CD8-positive, alpha-beta memory T cell (primary cell): Measurements from ENCODE around the gene NMB. TPM values are rescaled to one million over a fixed set of nuclear protein-coding genes. Genes with fewer than 3 reads are reported as not detected.
A peak's percentile ranks its signal among the peaks of the same experiment; 100 is the strongest.

Experiments used
- CTCF ChIA-PET: fragments of 350-600 bp; sonication (Branson Sonifier 250); formaldehyde crosslinking; loops from one replicate; lab custom pipeline; 2021; ENCODE audit warnings: antibody characterized with exemption; lab: Charles Lee
- POLR2A ChIA-PET: fragments of 350-600 bp; sonication (Branson Sonifier 250); formaldehyde crosslinking; loops from one replicate; lab custom pipeline; 2021; ENCODE audit warnings: antibody characterized with exemption; lab: Charles Lee
- DNase-seq, 5 donors: peaks; one replicate each; pipeline versions ENCODE4 v3.0.0 to v3.0.0-alpha.2; 2020 to 2022; ENCODE audit warnings: mixed read lengths in 1 of 5
- H3K27ac ChIP-seq: one replicate; pipeline ENCODE4 v1.7.0; 2013; ENCODE audit warnings: low read depth, mild to moderate bottlenecking, low read length, moderate library complexity
- H3K27me3 ChIP-seq: 2 replicates; pipeline ENCODE4 v1.7.0; 2013; ENCODE audit warnings: low read length, mild to moderate bottlenecking; ENCODE audit not compliant: insufficient read depth, poor library complexity, severe bottlenecking
- H3K36me3 ChIP-seq: 2 replicates; pipeline ENCODE4 v1.7.0; 2013; ENCODE audit warnings: mild to moderate bottlenecking, low read length, moderate library complexity; ENCODE audit not compliant: insufficient read depth
- H3K4me1 ChIP-seq: 2 replicates; pipeline ENCODE4 v1.7.0; 2013; ENCODE audit warnings: mild to moderate bottlenecking, low read length, moderate library complexity; ENCODE audit not compliant: insufficient read depth
- H3K4me3 ChIP-seq: 2 replicates; pipeline ENCODE4 v1.7.0; 2013; ENCODE audit warnings: mild to moderate bottlenecking, low read length
- H3K9me3 ChIP-seq: 2 replicates; pipeline ENCODE4 v1.7.0; 2013; ENCODE audit warnings: mild to moderate bottlenecking, low read length
- H3K27ac Mint-ChIP-seq, 8 donors: one replicate each; pipeline ENCODE4 v1.8.0; 2020 to 2021; ENCODE audit warnings: mixed read lengths in 8 of 8, mild to moderate bottlenecking in 6 of 8, inconsistent platforms in 3 of 8, moderate library complexity in 3 of 8
- H3K27me3 Mint-ChIP-seq, 2 donors: one replicate each; pipeline ENCODE4 v1.8.0; 2020 to 2021; ENCODE audit warnings: mixed read lengths in 2 of 2, mild to moderate bottlenecking in 1 of 2, moderate library complexity in 1 of 2
- H3K36me3 Mint-ChIP-seq, 3 donors: one replicate each; pipeline ENCODE4 v1.8.0; 2020 to 2021; ENCODE audit warnings: mixed read lengths in 3 of 3, inconsistent platforms in 1 of 3, mild to moderate bottlenecking in 1 of 3
- H3K4me1 Mint-ChIP-seq, 3 donors: one replicate each; pipeline ENCODE4 v1.8.0; 2020 to 2021; ENCODE audit warnings: mixed read lengths in 3 of 3, inconsistent platforms in 1 of 3, mild to moderate bottlenecking in 1 of 3
- H3K4me3 Mint-ChIP-seq, 7 donors: one replicate each; pipeline ENCODE4 v1.8.0; 2020 to 2021; ENCODE audit warnings: mixed read lengths in 7 of 7, mild to moderate bottlenecking in 6 of 7, moderate library complexity in 4 of 7, inconsistent platforms in 2 of 7
- H3K9me3 Mint-ChIP-seq, 5 donors: one replicate each; pipeline ENCODE4 v1.8.0; 2020 to 2022; ENCODE audit warnings: mixed read lengths in 5 of 5, mild to moderate bottlenecking in 3 of 5, moderate library complexity in 2 of 5, inconsistent platforms in 1 of 5
- polyA plus RNA-seq: library from polyadenylated mRNA; unstranded; fragments of 300-500 nt; fragmentation: Illumina TruSeq; gene quantifications from one replicate; pipeline ENCODE4 v1.2.3, GENCODE V29; 2021
- total RNA-seq, 2 experiments: library from RNA; stranded (reverse); gene quantifications; one replicate each; pipeline ENCODE4 v1.2.3, GENCODE V29; 2021

NMB gene, protein sequence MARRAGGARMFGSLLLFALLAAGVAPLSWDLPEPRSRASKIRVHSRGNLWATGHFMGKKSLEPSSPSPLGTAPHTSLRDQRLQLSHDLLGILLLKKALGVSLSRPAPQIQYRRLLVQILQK
- 1 to 10 TPM; 3.6 to 5.2 TPM for total RNA-seq
- polyA plus RNA-seq = 3.9 TPM

DNA sequence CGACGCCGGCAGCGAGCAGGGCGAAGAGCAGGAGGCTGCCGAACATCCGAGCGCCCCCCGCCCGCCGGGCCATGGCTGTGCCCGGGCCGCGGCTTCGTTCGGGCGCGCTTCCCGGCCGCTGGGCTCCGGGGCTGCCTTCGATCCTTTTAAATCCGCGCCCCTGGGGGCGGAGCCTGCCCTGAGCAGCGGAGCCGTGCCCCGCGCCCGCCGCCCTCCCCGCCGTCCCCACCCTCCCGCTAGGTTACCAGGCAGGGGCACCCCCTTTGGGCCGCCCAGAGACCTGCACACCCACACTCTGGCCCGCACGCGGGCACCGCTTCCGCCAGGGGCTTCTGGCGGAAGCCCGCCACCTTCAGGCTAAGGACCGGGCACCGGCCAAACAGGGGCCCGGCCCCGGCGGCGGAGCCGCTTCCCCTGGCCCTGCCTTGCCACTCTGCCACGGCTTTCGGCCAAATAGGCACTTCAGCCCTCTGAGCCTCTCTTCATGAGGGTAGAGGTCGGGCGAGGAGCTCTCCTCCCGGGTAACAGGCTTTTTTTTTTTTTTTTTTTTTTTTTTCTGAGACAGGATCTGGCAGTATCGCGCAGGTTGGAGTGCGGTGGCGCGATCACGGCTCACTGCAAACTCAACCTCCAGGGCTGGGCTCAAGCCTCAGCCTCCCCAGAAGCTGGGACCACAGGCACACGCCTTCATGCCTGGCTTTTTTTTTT is at the start of gene NMB:
NMB (minus strand) TSS at position 120 of the 708 bp plus-strand sequence; CDS start at position 73, 47 bp downstream.
- H3K4me3 Mint-ChIP-seq = peak within 1 kb of the TSS; percentile 73 to 94 (median 80)
- Histone ChIP-seq H3K27ac (peak within 1 kb of the TSS; percentile 68), H3K27me3 (no peaks in the 10 kb centered on the region), H3K9me3 (no peaks in the 10 kb centered on the region), H3K4me1 (peaks cover 25% of the 10 kb centered on the region), H3K36me3 (no peaks in the 10 kb centered on the region), H3K4me3 (peak within 1 kb of the TSS; percentile 64)
- peak; percentile 81 to 91 (median 86) for DNase-seq
- peaks cover 30 to 49% (median 47%) of the 10 kb centered on the region in 3 donors for H3K4me1 Mint-ChIP-seq
- H3K27me3 Mint-ChIP-seq = peaks cover 0 to 2% of the 10 kb centered on the region in 2 donors
- peaks cover 0 to 7% (median 1%) of the 10 kb centered on the region in 3 donors for H3K36me3 Mint-ChIP-seq
- ChIA-PET POLR2A (interaction anchor here (0.5 to 1.2 kb wide), 17 partner anchors 11 to 323 kb away, joined by 3 to 11 read pairs (median 4); partner anchors contain the start of genes SEC11A and ZSCAN2), CTCF (interaction anchor here (0.7 to 2.7 kb wide), 16 partner anchors 9 to 270 kb away, joined by 3 to 17 read pairs (median 4); partner anchors contain the start of genes SEC11A and ZSCAN2)
- H3K27ac Mint-ChIP-seq = peak within 1 kb of the TSS; percentile 29 to 91 (median 79)
- no peaks in the 10 kb centered on the region for H3K9me3 Mint-ChIP-seq

DNA sequence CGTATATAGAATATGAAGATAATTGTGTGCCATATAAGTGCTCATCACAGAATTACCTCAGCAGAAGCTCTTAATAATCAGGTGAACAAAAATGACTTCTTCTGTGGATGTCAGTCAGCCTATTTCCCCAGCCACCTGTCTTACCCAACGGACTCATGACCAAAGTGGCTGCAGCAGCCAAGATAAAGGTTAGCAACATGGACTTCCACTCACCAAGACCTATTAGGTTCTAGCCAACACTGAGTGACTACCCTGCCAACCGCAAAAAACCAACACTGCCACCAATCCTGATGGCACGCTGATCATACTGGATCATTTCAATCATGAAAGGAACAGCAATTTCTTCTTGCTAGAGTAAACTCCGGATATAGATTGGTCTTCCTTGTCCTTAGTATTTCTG is 45.8 kb upstream of the NMB start:
- DNase-seq = no peak
- Mint-ChIP-seq H3K9me3 (no peaks in the 10 kb centered on the region), H3K4me1 (peaks cover 56 to 76% (median 76%) of the 10 kb centered on the region in 3 donors), H3K27me3 (peaks cover 0 to 2% of the 10 kb centered on the region in 2 donors), H3K27ac (peak overlapping the region in 7 of 8 donors; percentile 1 to 47 (median 22)), H3K4me3 (no peak overlapping the region), H3K36me3 (peaks cover 0 to 34% (median under 1%) of the 10 kb centered on the region in 3 donors)
- H3K27me3 ChIP-seq = no peaks in the 10 kb centered on the region
- no peak overlapping the region for H3K4me3 ChIP-seq
- ChIA-PET CTCF (interaction anchor here (0.9 to 1.3 kb wide), 2 partner anchors 27 to 32 kb away, joined by 3 read pairs; no protein-coding TSS in a partner anchor), POLR2A (no interaction called here)
- no peaks in the 10 kb centered on the region for H3K9me3 ChIP-seq
- peaks cover 36% of the 10 kb centered on the region for H3K4me1 ChIP-seq
- no peak overlapping the region for H3K27ac ChIP-seq
- no peaks in the 10 kb centered on the region for H3K36me3 ChIP-seq

DNA sequence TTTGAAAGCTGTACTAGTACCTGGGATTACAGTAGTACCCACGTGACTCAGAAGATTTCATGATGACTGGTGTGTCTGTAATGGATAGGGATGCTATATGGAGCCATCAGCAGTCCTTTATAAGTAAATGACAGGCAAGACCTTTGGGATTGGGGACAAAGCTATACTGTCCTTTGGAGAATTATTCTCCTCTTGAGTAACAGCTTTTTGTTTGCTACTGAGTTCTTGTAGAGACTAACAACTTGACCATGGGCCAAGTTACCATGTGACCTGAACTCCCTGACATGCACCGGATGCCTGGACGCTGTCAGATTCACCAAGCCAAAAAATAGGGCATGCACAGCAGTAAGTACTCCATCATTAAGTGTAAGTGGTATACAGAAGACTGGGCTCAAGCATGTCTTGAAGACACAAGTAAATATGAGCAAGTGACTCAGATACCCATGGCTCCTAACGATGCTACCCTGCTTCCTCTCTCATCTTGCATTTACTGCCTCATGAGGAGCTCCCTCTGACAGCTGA is 45.0 kb upstream of the NMB start:
- peaks cover 44% of the 10 kb centered on the region for H3K4me1 ChIP-seq
- no peak for DNase-seq
- ChIA-PET CTCF (interaction anchor here (1.0 to 1.3 kb wide), 2 partner anchors 33 to 46 kb away, joined by 3 to 4 read pairs; no protein-coding TSS in a partner anchor), POLR2A (interaction anchor here (0.6 to 1.0 kb wide), 3 partner anchors 33 to 113 kb away, joined by 3 to 5 read pairs (median 3); no protein-coding TSS in a partner anchor)
- no peaks in the 10 kb centered on the region for H3K27me3 ChIP-seq
- Mint-ChIP-seq H3K9me3 (no peaks in the 10 kb centered on the region), H3K27me3 (peaks cover 0 to 2% of the 10 kb centered on the region in 2 donors), H3K4me3 (no peak overlapping the region), H3K4me1 (peaks cover 60 to 77% (median 76%) of the 10 kb centered on the region in 3 donors), H3K27ac (peak overlapping the region in 6 of 8 donors; percentile 3 to 36 (median 4)), H3K36me3 (peaks cover 0 to 26% (median 0%) of the 10 kb centered on the region in 3 donors)
- no peak overlapping the region for H3K27ac ChIP-seq
- H3K9me3 ChIP-seq = no peaks in the 10 kb centered on the region
- H3K4me3 ChIP-seq = no peak overlapping the region
- H3K36me3 ChIP-seq = no peaks in the 10 kb centered on the region

DNA sequence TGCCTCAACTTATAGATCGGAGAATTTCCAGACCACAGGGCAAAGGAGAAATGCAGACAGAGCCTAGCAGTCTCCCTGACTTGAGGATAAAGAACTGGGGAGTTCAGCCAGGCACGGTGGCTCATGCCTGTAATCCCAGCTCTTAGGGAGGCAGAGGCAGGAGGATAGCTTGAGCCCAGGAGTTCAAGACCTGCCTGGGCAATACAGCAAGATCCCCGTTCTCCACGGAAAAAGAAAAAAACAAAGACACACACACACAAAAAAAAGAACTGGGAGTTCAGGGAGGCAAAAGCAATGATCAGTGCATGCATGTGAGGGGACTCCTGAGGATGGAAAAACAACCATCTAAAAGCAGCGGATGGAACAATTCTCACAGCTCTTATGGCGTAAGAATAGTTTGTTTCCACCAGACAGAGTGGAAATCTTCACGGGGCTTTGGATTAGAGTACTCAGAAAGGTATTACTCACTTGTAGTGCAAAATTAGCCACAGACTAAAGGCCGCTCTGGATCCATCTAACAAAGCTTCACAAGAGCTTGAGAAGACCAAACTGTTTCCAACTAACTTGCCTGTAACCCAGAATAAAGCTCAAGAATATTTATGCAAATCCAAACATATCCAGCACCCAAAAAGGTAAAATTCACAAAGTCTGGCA is 41.7 kb upstream of the NMB start:
- Mint-ChIP-seq H3K9me3 (no peaks in the 10 kb centered on the region), H3K27me3 (peaks cover 0 to 2% of the 10 kb centered on the region in 2 donors), H3K4me3 (peak overlapping the region in 3 of 7 donors; percentile 21 to 37 (median 26)), H3K36me3 (peaks cover 0 to 13% (median 0%) of the 10 kb centered on the region in 3 donors), H3K4me1 (peaks cover 64 to 81% (median 77%) of the 10 kb centered on the region in 3 donors), H3K27ac (peak overlapping the region in 4 of 8 donors; percentile 2 to 15 (median 2))
- Histone ChIP-seq H3K4me1 (peaks cover 44% of the 10 kb centered on the region), H3K27me3 (no peaks in the 10 kb centered on the region), H3K36me3 (no peaks in the 10 kb centered on the region), H3K27ac (no peak overlapping the region), H3K9me3 (no peaks in the 10 kb centered on the region), H3K4me3 (no peak overlapping the region)
- POLR2A ChIA-PET = no interaction called here
- no peak for DNase-seq
- CTCF ChIA-PET = no interaction called here

DNA sequence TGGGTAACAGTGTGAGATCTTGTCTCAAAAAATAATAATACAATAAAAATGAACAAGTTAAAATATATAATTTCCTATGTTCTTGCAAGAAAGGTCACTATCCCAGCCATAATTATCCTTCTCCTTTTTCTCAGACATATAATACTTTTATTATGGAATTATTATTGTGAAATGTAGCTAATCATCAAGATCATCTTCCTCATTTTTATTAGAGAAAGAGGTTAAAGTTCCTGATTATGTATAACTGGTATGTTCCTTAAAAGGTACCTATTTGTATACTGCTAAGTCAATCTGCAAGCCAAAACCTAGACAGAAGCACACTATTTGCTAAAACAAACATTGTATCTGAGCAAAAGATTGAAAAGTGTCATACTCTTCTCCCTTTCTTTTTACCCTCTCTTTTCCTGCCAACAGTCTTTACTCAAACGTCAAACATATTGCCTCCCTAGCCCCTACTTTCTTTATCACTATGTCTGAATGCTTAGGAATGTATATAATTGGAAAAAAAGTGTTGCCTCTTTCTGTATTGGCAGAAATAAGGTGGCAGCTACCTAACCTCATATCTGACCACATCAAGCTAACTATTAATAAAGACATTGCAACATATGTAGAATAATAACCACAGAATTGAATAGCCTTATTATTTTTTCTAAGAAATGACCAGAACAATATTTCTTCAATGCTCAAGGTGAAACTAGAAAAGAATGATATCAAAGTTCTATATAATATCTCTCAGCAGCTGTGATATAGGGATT is 39.4 kb upstream of the NMB start:
- Histone ChIP-seq H3K9me3 (no peaks in the 10 kb centered on the region), H3K4me1 (peaks cover 27% of the 10 kb centered on the region), H3K4me3 (no peak overlapping the region), H3K36me3 (no peaks in the 10 kb centered on the region), H3K27me3 (no peaks in the 10 kb centered on the region), H3K27ac (no peak overlapping the region)
- Mint-ChIP-seq H3K9me3 (no peaks in the 10 kb centered on the region), H3K27ac (peak overlapping the region in 7 of 8 donors; percentile 1 to 71 (median 43)), H3K4me3 (peak overlapping the region in 3 of 7 donors; percentile 2 to 13 (median 5)), H3K36me3 (peaks cover 0 to 7% (median 0%) of the 10 kb centered on the region in 3 donors), H3K4me1 (peaks cover 50 to 80% (median 70%) of the 10 kb centered on the region in 3 donors), H3K27me3 (peaks cover 0 to 2% of the 10 kb centered on the region in 2 donors)
- ChIA-PET POLR2A (interaction anchor here (0.6 to 1.8 kb wide), 5 partner anchors 19 to 50 kb away, joined by 3 to 10 read pairs (median 3); partner anchors contain the start of gene NMB), CTCF (interaction anchor here (1.1 to 2.4 kb wide), 3 partner anchors 19 to 110 kb away, joined by 4 to 7 read pairs (median 4); partner anchors contain the start of gene SEC11A)
- no peak for DNase-seq

DNA sequence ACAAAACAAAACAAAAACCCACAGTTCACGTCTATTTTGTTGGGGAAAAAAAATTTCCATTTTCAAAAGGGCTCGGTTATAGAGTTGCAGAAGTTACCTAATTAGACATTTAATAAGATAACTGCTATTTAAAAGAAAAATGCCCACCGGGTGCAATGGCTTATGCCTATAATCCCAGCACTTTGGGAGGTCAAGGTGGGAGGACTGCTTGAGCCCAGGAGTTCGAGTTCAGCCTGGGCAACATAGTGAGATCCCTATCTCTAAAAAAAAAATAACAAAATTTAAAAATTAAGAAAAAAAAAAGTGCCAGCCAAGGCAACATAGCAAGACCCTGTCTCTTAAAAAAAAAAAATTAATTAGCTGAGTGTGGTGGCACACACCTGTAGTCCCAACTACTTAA is 38.8 kb upstream of the NMB start:
- DNase-seq = no peak
- peaks cover 0 to 2% of the 10 kb centered on the region in 2 donors for H3K27me3 Mint-ChIP-seq
- H3K9me3 Mint-ChIP-seq = no peaks in the 10 kb centered on the region
- Histone ChIP-seq H3K9me3 (no peaks in the 10 kb centered on the region), H3K36me3 (no peaks in the 10 kb centered on the region), H3K27ac (no peak overlapping the region), H3K4me3 (no peak overlapping the region), H3K27me3 (no peaks in the 10 kb centered on the region), H3K4me1 (peaks cover 27% of the 10 kb centered on the region)
- ChIA-PET CTCF (interaction anchor here (1.7 to 2.4 kb wide), 2 partner anchors 19 to 109 kb away, joined by 4 to 7 read pairs; partner anchors contain the start of gene SEC11A), POLR2A (interaction anchor here (0.6 to 0.7 kb wide), 3 partner anchors 26 to 51 kb away, joined by 3 read pairs; no protein-coding TSS in a partner anchor)
- H3K27ac Mint-ChIP-seq = peak overlapping the region in 1 of 8 donors; percentile 35
- no peak overlapping the region for H3K4me3 Mint-ChIP-seq
- H3K36me3 Mint-ChIP-seq = peaks cover 0 to 10% (median under 1%) of the 10 kb centered on the region in 3 donors
- peaks cover 54 to 86% (median 76%) of the 10 kb centered on the region in 3 donors for H3K4me1 Mint-ChIP-seq

DNA sequence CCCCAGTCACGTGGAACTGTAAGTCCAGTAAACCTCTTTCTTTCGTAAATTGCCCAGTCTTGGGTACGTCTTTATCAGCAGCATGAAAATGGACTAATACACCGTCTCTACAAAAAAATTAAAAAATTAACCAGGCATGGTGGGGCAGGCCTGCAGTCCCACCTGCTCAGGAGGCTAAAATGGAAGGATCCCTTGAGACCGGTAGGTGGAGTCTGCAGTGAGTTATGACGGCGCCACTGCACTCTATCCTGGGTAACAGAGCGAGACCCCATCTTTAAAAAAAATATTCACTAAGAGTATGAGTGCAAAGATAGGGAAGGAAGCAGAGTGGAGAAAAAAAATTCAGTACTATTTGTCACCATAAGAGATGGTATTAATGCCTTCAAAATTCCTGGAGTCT is 32.3 kb upstream of the NMB start:
- H3K9me3 Mint-ChIP-seq = no peaks in the 10 kb centered on the region
- no peak for DNase-seq
- H3K9me3 ChIP-seq = no peaks in the 10 kb centered on the region
- peaks cover 20 to 40% (median 33%) of the 10 kb centered on the region in 3 donors for H3K4me1 Mint-ChIP-seq
- peak overlapping the region in 3 of 8 donors; percentile 40 to 59 (median 48) for H3K27ac Mint-ChIP-seq
- H3K36me3 Mint-ChIP-seq = peaks cover 5 to 47% (median 12%) of the 10 kb centered on the region in 3 donors
- H3K27me3 ChIP-seq = no peaks in the 10 kb centered on the region
- H3K27ac ChIP-seq = no peak overlapping the region
- peaks cover 0 to 2% of the 10 kb centered on the region in 2 donors for H3K27me3 Mint-ChIP-seq
- H3K4me1 ChIP-seq = no peaks in the 10 kb centered on the region
- ChIA-PET POLR2A (no interaction called here), CTCF (no interaction called here)
- H3K36me3 ChIP-seq = peaks cover 7% of the 10 kb centered on the region
- no peak overlapping the region for H3K4me3 ChIP-seq
- peak overlapping the region in 1 of 7 donors; percentile 43 for H3K4me3 Mint-ChIP-seq
